NT2/D1 (cell line): ENCODE measurements around the gene USP49.

Source experiments
- SUZ12 ChIP-seq: IDR thresholded peaks from 2 replicates; pipeline ENCODE4 v1.6.1; 2011; ENCODE audit not compliant: insufficient read length, insufficient read depth; ENCODE audit errors: extremely low read depth
- YY1 ChIP-seq: IDR thresholded peaks from 2 replicates; pipeline ENCODE4 v1.6.1; 2011; ENCODE audit not compliant: insufficient read length, insufficient read depth
- ZNF274 ChIP-seq: IDR thresholded peaks from 2 replicates; pipeline ENCODE4 v1.6.1; 2011; ENCODE audit warnings: mild to moderate bottlenecking, low read depth, low read length

- TF ChIP-seq ZNF274 (no peak), YY1 (no peak), SUZ12 (no peak)
These were observed 105.1 kb downstream of the USP49 start for GRCh38 chr6:41790045-41790444.
